Panc1 (cell line): ENCODE results near the gene FBXL4. TPM values are rescaled to one million over a fixed set of nuclear protein-coding genes. Genes with fewer than 3 reads are reported as not detected.

Experiments
- ATAC-seq: fragments of 200-7000 bp; cut with Tn5 transposase; 2 replicates; pipeline ENCODE4 v1.9.1; 2020; ENCODE audit warnings: mild to moderate bottlenecking, moderate library complexity
- BruUV-seq: library from RNA; stranded (reverse); fragments of 400-500 nt; replicated peaks from 2 replicates; lab custom pipeline; 2021; lab: Mats Ljungman, UMichigan
- CTCF ChIA-PET: fragments of 300-600 bp; sonication (Branson Sonifier 250); formaldehyde crosslinking; loops from one replicate; lab custom pipeline; 2022; ENCODE audit warnings: antibody characterized with exemption; lab: Charles Lee
- POLR2A ChIA-PET: fragments of 300-600 bp; sonication (Branson Sonifier 250); formaldehyde crosslinking; loops from one replicate; lab custom pipeline; 2022; ENCODE audit warnings: antibody characterized with exemption; lab: Charles Lee
- DNase-seq: peaks from one replicate; pipeline ENCODE4 v3.0.0-alpha.2; 2010; ENCODE audit warnings: low read depth, low spot score
- H3K27ac ChIP-seq: 2 replicates; pipeline ENCODE4 v1.5.1; 2011; ENCODE audit warnings: mild to moderate bottlenecking, low read length, inconsistent platforms
- H3K27me3 ChIP-seq: fragments of 200-500 bp; sonication (Bioruptor generic); 2 replicates; pipeline ENCODE4 v1.6.0; 2014; ENCODE audit warnings: low read length, inconsistent platforms; ENCODE audit not compliant: control insufficient read depth, insufficient read depth
- H3K36me3 ChIP-seq: fragments of 200-500 bp; sonication (Bioruptor generic); 2 replicates; pipeline ENCODE4 v1.5.1; 2014; ENCODE audit warnings: inconsistent platforms, mild to moderate bottlenecking, low read length, moderate library complexity; ENCODE audit not compliant: control insufficient read depth, insufficient read depth
- H3K4me1 ChIP-seq: 2 replicates; pipeline ENCODE4 v1.5.1; 2011; ENCODE audit warnings: inconsistent platforms, mild to moderate bottlenecking, low read length, moderate library complexity; ENCODE audit not compliant: control insufficient read depth, insufficient read depth
- H3K4me3 ChIP-seq, 2 experiments: 2 replicates each; pipeline ENCODE4 v1.5.1; 2011 to 2012; ENCODE audit warnings: low read depth in 2 of 2, low read length in 2 of 2, mild to moderate bottlenecking in 2 of 2, inconsistent platforms in 1 of 2, moderate library complexity in 1 of 2
- H3K9me3 ChIP-seq: fragments of 200-500 bp; sonication (Bioruptor generic); 2 replicates; pipeline ENCODE4 v1.5.1; 2014; ENCODE audit warnings: low read depth, mild to moderate bottlenecking, inconsistent platforms, low read length, moderate library complexity; ENCODE audit not compliant: control insufficient read depth, insufficient read depth
- CTCF ChIP-seq: fragments of 450-650 bp; IDR thresholded peaks from 2 replicates; pipeline ENCODE4 v1.5.1; 2017; ENCODE audit warnings: mild to moderate bottlenecking
- POLR2AphosphoS5 ChIP-seq: IDR thresholded peaks from 2 replicates; pipeline ENCODE4 v1.6.1; 2012; ENCODE audit warnings: mild to moderate bottlenecking, low read depth, low read length, moderate library complexity
- SIN3A ChIP-seq: IDR thresholded peaks from 2 replicates; pipeline ENCODE4 v1.6.1; 2012; ENCODE audit warnings: low read depth, mild to moderate bottlenecking, low read length, moderate library complexity, borderline replicate concordance; ENCODE audit not compliant: insufficient read depth
- TCF7L2 ChIP-seq: IDR thresholded peaks from 2 replicates; pipeline ENCODE4 v1.6.1; 2011; ENCODE audit warnings: mild to moderate bottlenecking, low read depth, low read length, inconsistent platforms
- in situ Hi-C: cut with HindIII; loops from 2 replicates; pipeline ENCODE4 v1.10.0; 2016; ENCODE audit warnings: low sequenced_read_pairs, low pct_unique_long_range_greater_than_20kb
- intact Hi-C: fragments of 100-400 bp; cut with micrococcal nuclease; formaldehyde crosslinking; loops from one replicate; pipeline ENCODE4 v1.10.0; 2022; ENCODE audit not compliant: unreplicated experiment
- total RNA-seq: library from RNA; stranded (reverse); gene quantifications from one replicate; pipeline ENCODE4 v1.2.1, GENCODE V29; 2021; ENCODE audit not compliant: unreplicated experiment
- TF ChIP-seq, protein P1 (sequence below), 2 experiments: IDR thresholded peaks; 2 replicates each; pipeline ENCODE4 v1.6.1; 2011 to 2012; ENCODE audit warnings: low read depth in 2 of 2, control low read depth in 1 of 2, low read length in 1 of 2, mild to moderate bottlenecking in 1 of 2, moderate library complexity in 1 of 2; ENCODE audit not compliant: insufficient read depth in 1 of 2

FBXL4 gene
- total RNA-seq, 1 experiment from 2014 or later, result 11.5 TPM

DNA sequence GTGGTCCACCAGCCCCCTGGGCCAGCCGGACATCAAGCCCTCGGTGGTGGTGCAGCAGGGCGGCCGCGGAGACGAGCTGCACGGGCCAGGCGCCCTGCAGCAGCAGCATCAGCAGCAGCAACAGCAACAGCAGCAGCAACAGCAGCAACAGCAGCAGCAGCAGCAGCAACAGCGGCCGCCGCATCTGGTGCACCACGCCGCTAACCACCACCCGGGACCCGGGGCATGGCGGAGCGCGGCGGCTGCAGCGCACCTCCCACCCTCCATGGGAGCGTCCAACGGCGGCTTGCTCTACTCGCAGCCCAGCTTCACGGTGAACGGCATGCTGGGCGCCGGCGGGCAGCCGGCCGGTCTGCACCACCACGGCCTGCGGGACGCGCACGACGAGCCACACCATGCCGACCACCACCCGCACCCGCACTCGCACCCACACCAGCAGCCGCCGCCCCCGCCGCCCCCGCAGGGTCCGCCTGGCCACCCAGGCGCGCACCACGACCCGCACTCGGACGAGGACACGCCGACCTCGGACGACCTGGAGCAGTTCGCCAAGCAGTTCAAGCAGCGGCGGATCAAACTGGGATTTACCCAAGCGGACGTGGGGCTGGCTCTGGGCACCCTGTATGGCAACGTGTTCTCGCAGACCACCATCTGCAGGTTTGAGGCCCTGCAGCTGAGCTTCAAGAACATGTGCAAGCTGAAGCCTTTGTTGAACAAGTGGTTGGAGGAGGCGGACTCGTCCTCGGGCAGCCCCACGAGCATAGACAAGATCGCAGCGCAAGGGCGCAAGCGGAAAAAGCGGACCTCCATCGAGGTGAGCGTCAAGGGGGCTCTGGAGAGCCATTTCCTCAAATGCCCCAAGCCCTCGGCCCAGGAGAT lies 112.4 kb downstream of the FBXL4 start:
- BruUV-seq, result no TSS peak
- H3K36me3 ChIP-seq, result no peaks in the 10 kb centered on the region
- H3K27ac ChIP-seq, result no peak overlapping the region
- DNase-seq, result no peak
- peaks cover 9% of the 10 kb centered on the region for H3K4me1 ChIP-seq
- H3K9me3 ChIP-seq, result no peaks in the 10 kb centered on the region
- peak overlapping the region; percentile 24 to 45; a peak in 3 of 4 replicates for H3K4me3 ChIP-seq
- peaks cover 69% of the 10 kb centered on the region for H3K27me3 ChIP-seq
- ChIA-PET POLR2A (no interaction called here), CTCF (no interaction called here)
- intact Hi-C loops, result no loop called here
- in situ Hi-C loops, result no loop called here
- ATAC-seq, result peak; percentile 40
- TF ChIP-seq, protein P1, sequence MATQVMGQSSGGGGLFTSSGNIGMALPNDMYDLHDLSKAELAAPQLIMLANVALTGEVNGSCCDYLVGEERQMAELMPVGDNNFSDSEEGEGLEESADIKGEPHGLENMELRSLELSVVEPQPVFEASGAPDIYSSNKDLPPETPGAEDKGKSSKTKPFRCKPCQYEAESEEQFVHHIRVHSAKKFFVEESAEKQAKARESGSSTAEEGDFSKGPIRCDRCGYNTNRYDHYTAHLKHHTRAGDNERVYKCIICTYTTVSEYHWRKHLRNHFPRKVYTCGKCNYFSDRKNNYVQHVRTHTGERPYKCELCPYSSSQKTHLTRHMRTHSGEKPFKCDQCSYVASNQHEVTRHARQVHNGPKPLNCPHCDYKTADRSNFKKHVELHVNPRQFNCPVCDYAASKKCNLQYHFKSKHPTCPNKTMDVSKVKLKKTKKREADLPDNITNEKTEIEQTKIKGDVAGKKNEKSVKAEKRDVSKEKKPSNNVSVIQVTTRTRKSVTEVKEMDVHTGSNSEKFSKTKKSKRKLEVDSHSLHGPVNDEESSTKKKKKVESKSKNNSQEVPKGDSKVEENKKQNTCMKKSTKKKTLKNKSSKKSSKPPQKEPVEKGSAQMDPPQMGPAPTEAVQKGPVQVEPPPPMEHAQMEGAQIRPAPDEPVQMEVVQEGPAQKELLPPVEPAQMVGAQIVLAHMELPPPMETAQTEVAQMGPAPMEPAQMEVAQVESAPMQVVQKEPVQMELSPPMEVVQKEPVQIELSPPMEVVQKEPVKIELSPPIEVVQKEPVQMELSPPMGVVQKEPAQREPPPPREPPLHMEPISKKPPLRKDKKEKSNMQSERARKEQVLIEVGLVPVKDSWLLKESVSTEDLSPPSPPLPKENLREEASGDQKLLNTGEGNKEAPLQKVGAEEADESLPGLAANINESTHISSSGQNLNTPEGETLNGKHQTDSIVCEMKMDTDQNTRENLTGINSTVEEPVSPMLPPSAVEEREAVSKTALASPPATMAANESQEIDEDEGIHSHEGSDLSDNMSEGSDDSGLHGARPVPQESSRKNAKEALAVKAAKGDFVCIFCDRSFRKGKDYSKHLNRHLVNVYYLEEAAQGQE (IDR thresholded peaks at IDR 0.05; ENCODE audit: insufficient read depth in 1 of 2, low read depth in 2 of 2, low read length in 1 of 2), result no peak
- no peak for TF ChIP-seq SIN3A

GRCh38 chr6:98834060-98835031 lies 113.4 kb downstream of the FBXL4 start, which contains the start of gene POU3F2:
POU3F2 (plus strand) TSS chr6:98834574; CDS start chr6:98834874, 300 bp downstream.
- Histone ChIP-seq H3K27me3 (peaks cover 67% of the 10 kb centered on the region), H3K36me3 (no peaks in the 10 kb centered on the region), H3K27ac (no peak within 1 kb of the TSS), H3K4me3 (peak within 1 kb of the TSS; percentile 45 to 60), H3K4me1 (peaks cover 9% of the 10 kb centered on the region), H3K9me3 (no peaks in the 10 kb centered on the region)
- TF ChIP-seq, protein P1 (IDR thresholded peaks at IDR 0.05; ENCODE audit: insufficient read depth in 1 of 2, low read depth in 2 of 2, low read length in 1 of 2), result no peak
- TF ChIP-seq POLR2AphosphoS5, result no peak
- TF ChIP-seq SIN3A, result no peak
- TF ChIP-seq CTCF, result no peak
- no peak for TF ChIP-seq TCF7L2
- ChIA-PET POLR2A (no interaction called here), CTCF (interaction anchor here (0.7 kb wide), 1 partner anchor 857 kb away, joined by 3 read pairs; no protein-coding TSS in a partner anchor)
- in situ Hi-C loops (no loop called here), intact Hi-C loops (no loop called here)
- no peak for DNase-seq
- BruUV-seq, result no TSS peak
- ATAC-seq, result peak; percentile 78
